Purkinje cell (primary cell): ENCODE results near the gene HBD. TPM values are rescaled to one million over a fixed set of nuclear protein-coding genes. Genes with fewer than 3 reads are reported as not detected.

Experiments
- polyA plus RNA-seq: library from polyadenylated mRNA; unstranded; fragments of >200 nt; fragmentation: Nextera tagmentation; gene quantifications from 2 replicates; pipeline ENCODE4 v1.2.1, GENCODE V29; 2014

HBD gene
- not detected in 2 replicates for polyA plus RNA-seq

GRCh38 chr11:5234381-5234834, at the start of gene HBD:
Gene HBD (minus strand): TSS chr11:5234483. CDS start chr11:5234433, 50 bp downstream.

GRCh38 chr11:5269715-5270147, 35.4 kb upstream of the HBD start, which contains the start of gene HBE1:
Gene HBE1 (minus strand): TSS chr11:5269945. CDS start chr11:5269890, 55 bp downstream.

GRCh38 chr11:5254646-5255413, 20.5 kb upstream of the HBD start, which contains the start of gene HBG2:
Gene HBG2 (minus strand): TSS chr11:5254781. CDS start chr11:5254728, 53 bp downstream.

GRCh38 chr11:5249807-5250396, 15.6 kb upstream of the HBD start, which contains the start of gene HBG1:
Gene HBG1 (minus strand): TSS chr11:5249857. CDS start chr11:5249804, 53 bp downstream.

GRCh38 chr11:5226732-5227310, 7.5 kb downstream of the HBD start, which contains the start of gene HBB:
Gene HBB (minus strand): TSS chr11:5227071. CDS start chr11:5227021, 50 bp downstream.

GRCh38 chr11:5200582-5200981, 33.7 kb downstream of the HBD start, which contains the start of gene OR51V1:
Gene OR51V1 (minus strand): TSS chr11:5200682. CDS start chr11:5200682, 0 bp downstream.

Other genes with a start within 250 kb of the HBD start
- not detected in 2 replicates for gene OR51L1, start 239.6 kb downstream of the HBD start, polyA plus RNA-seq
- gene OR52J3, start 188.0 kb downstream of the HBD start, polyA plus RNA-seq = not detected in 2 replicates
- not detected in 2 replicates for gene OR52E2, start 174.9 kb downstream of the HBD start, polyA plus RNA-seq
- gene OR52E1, start 164.9 kb downstream of the HBD start, polyA plus RNA-seq = not detected in 2 replicates
- not detected in 2 replicates for gene OR52A5, start 96.1 kb downstream of the HBD start, polyA plus RNA-seq
- gene OR52A1, start 79.7 kb downstream of the HBD start, polyA plus RNA-seq = not detected in 2 replicates
- gene OR51V1, start 33.8 kb downstream of the HBD start, polyA plus RNA-seq = not detected in 2 replicates
- 105 and 131 TPM in 2 replicates for gene HBB, start 7.4 kb downstream of the HBD start, polyA plus RNA-seq
- not detected in 2 replicates for gene HBG1, start 15.4 kb upstream of the HBD start, polyA plus RNA-seq
- 7.9 TPM in 1 of 2 replicates, not detected in the other for gene HBG2, start 20.3 kb upstream of the HBD start, polyA plus RNA-seq
- gene HBE1, start 35.5 kb upstream of the HBD start, polyA plus RNA-seq = not detected in 2 replicates
- gene OR51B4, start 67.5 kb upstream of the HBD start, polyA plus RNA-seq = not detected in 2 replicates
- not detected in 2 replicates for gene OR51B2, start 89.8 kb upstream of the HBD start, polyA plus RNA-seq
- 0.54 TPM in 1 of 2 replicates, not detected in the other for gene OR51B5, start 109.0 kb upstream of the HBD start, polyA plus RNA-seq
- gene OR51B6, start 117.0 kb upstream of the HBD start, polyA plus RNA-seq = not detected in 2 replicates
- not detected in 2 replicates for gene OR51M1, start 149.3 kb upstream of the HBD start, polyA plus RNA-seq
- gene OR51Q1, start 187.6 kb upstream of the HBD start, polyA plus RNA-seq = not detected in 2 replicates
- not detected in 2 replicates for gene OR51I1, start 207.0 kb upstream of the HBD start, polyA plus RNA-seq
- gene OR51I2, start 214.8 kb upstream of the HBD start, polyA plus RNA-seq = not detected in 2 replicates